Natural killer cell (primary cell): Measurements from ENCODE around the gene TTBK1. TPM values are rescaled to one million over a fixed set of nuclear protein-coding genes. Genes with fewer than 3 reads are reported as not detected.

Experiments
- ATAC-seq, 3 donors: fragments of 150-1000 bp in 2 of 3; fragments of 200-7000 bp in 1 of 3; cut with Tn5 transposase; 1 replicate in 1 of 3; 2 replicates in 2 of 3; pipeline ENCODE4 v1.10.0; 2021; ENCODE audit warnings: mild to moderate bottlenecking in 2 of 3, moderate library complexity in 2 of 3
- DNase-seq, 2 donors: peaks; one replicate each; pipeline versions ENCODE4 v3.0.0 to v3.0.0-alpha.2; 2013 to 2021; ENCODE audit warnings: mixed read lengths in 1 of 2
- H3K27ac ChIP-seq: one replicate; pipeline ENCODE4 v1.5.1; 2013; ENCODE audit warnings: mild to moderate bottlenecking, low read length
- H3K27me3 ChIP-seq: one replicate; pipeline ENCODE4 v1.6.1; 2013; ENCODE audit warnings: low read length; ENCODE audit not compliant: control insufficient read depth, insufficient read depth
- H3K36me3 ChIP-seq: one replicate; pipeline ENCODE4 v1.6.1; 2013; ENCODE audit warnings: low read length; ENCODE audit not compliant: control insufficient read depth, insufficient read depth
- H3K4me1 ChIP-seq: one replicate; pipeline ENCODE4 v1.6.1; 2013; ENCODE audit warnings: low read length; ENCODE audit not compliant: control insufficient read depth, insufficient read depth
- H3K4me3 ChIP-seq: one replicate; pipeline ENCODE4 v1.5.1; 2013; ENCODE audit warnings: low read length
- H3K9me3 ChIP-seq: one replicate; pipeline ENCODE4 v1.6.1; 2013; ENCODE audit warnings: low read length; ENCODE audit not compliant: control insufficient read depth, insufficient read depth
- H3K27ac Mint-ChIP-seq, 2 donors: one replicate each; pipeline ENCODE4 v1.8.0; 2022; ENCODE audit warnings: mild to moderate bottlenecking in 2 of 2, mixed read lengths in 2 of 2, moderate library complexity in 1 of 2
- H3K27me3 Mint-ChIP-seq, 2 donors: one replicate each; pipeline ENCODE4 v1.8.0; 2022; ENCODE audit warnings: low read depth in 2 of 2, mixed read lengths in 2 of 2
- H3K36me3 Mint-ChIP-seq: one replicate; pipeline ENCODE4 v1.8.0; 2022; ENCODE audit warnings: mixed read lengths
- H3K4me1 Mint-ChIP-seq, 2 donors: one replicate each; pipeline ENCODE4 v1.8.0; 2022; ENCODE audit warnings: mixed read lengths in 2 of 2
- H3K4me3 Mint-ChIP-seq: one replicate; pipeline ENCODE4 v1.8.0; 2022; ENCODE audit warnings: mild to moderate bottlenecking, moderate library complexity, mixed read lengths
- H3K9me3 Mint-ChIP-seq, 2 donors: one replicate each; pipeline ENCODE4 v1.8.0; 2022; ENCODE audit warnings: mixed read lengths in 2 of 2
- CTCF ChIP-seq: fragments of 200-600 bp; IDR thresholded peaks from one replicate; pipeline ENCODE4 v1.8.0; 2022; ENCODE audit warnings: antibody characterized with exemption
- WGBS: methylation state at CpG from one replicate; pipeline ENCODE4 v1.1.7; 2013; ENCODE audit warnings: missing lambda C conversion rate; ENCODE audit not compliant: insufficient coverage; 5-methylcytosine and 5-hydroxymethylcytosine counted together
- intact Hi-C: fragments of 100-400 bp; cut with micrococcal nuclease; formaldehyde crosslinking; loops from one replicate; pipeline ENCODE4 v1.14.2; 2022
- total RNA-seq, 4 donors: library from RNA; stranded (reverse); fragments of 120-200 nt in 1 of 4; gene quantifications; one replicate each; pipeline versions ENCODE4 v1.2.3 to v1.2.4, GENCODE V29; 2013 to 2022

Gene TTBK1
- total RNA-seq, 3 donors from 2014 or later (not counting 1 experiment from before 2014, with no cell fraction given): 0.07 TPM; not detected in 2

GRCh38 chr6:43274127-43274915 lies 31.0 kb downstream of the TTBK1 start:
- Mint-ChIP-seq H3K27me3 (peaks cover 23 to 32% of the 10 kb centered on the region in 2 donors), H3K4me3 (peak overlapping the region; percentile 75), H3K4me1 (peaks cover 10 to 36% of the 10 kb centered on the region in 2 donors), H3K9me3 (no peaks in the 10 kb centered on the region), H3K36me3 (no peaks in the 10 kb centered on the region), H3K27ac (no peak overlapping the region)
- no peak overlapping the region for H3K27ac ChIP-seq
- H3K4me3 ChIP-seq: no peak overlapping the region
- no peak for TF ChIP-seq CTCF
- peaks cover 23% of the 10 kb centered on the region for H3K27me3 ChIP-seq
- WGBS: 76% methylated on average over 7 of the region's 10 CpGs
- H3K4me1 ChIP-seq: peaks cover 32% of the 10 kb centered on the region
- intact Hi-C loops: no loop called here
- no peak for ATAC-seq
- no peak for DNase-seq
- H3K9me3 ChIP-seq: no peaks in the 10 kb centered on the region
- H3K36me3 ChIP-seq: no peaks in the 10 kb centered on the region

- peaks cover 23 to 29% of the 10 kb centered on the region in 2 donors for H3K27me3 Mint-ChIP-seq
- H3K4me3 Mint-ChIP-seq: peak overlapping the region; percentile 75
- H3K9me3 ChIP-seq: no peaks in the 10 kb centered on the region
- peak overlapping the region; percentile 24 for H3K4me3 ChIP-seq
- ATAC-seq: peak in 2 of 3 donors; percentile 45 to 52
- H3K4me1 ChIP-seq: peaks cover 25% of the 10 kb centered on the region
- intact Hi-C loops: no loop called here
- WGBS: 6% methylated on average over 65 of the region's 65 CpGs
- no peaks in the 10 kb centered on the region for H3K36me3 Mint-ChIP-seq
- DNase-seq: peak in 1 of 2 donors; percentile 50
- H3K27me3 ChIP-seq: peaks cover 20% of the 10 kb centered on the region
- no peaks in the 10 kb centered on the region for H3K9me3 Mint-ChIP-seq
- H3K4me1 Mint-ChIP-seq: peaks cover 10 to 32% of the 10 kb centered on the region in 2 donors
- no peak overlapping the region for H3K27ac ChIP-seq
- H3K36me3 ChIP-seq: no peaks in the 10 kb centered on the region
- H3K27ac Mint-ChIP-seq: no peak overlapping the region
- no peak for TF ChIP-seq CTCF
Measured at GRCh38 chr6:43274916-43275597, 31.8 kb downstream of the TTBK1 start.

- Mint-ChIP-seq H3K27me3 (peaks cover 23 to 34% of the 10 kb centered on the region in 2 donors), H3K36me3 (no peaks in the 10 kb centered on the region), H3K4me3 (peak overlapping the region; percentile 83), H3K27ac (peak overlapping the region in 1 of 2 donors; percentile 24), H3K9me3 (no peaks in the 10 kb centered on the region), H3K4me1 (peaks cover 10 to 32% of the 10 kb centered on the region in 2 donors)
- Histone ChIP-seq H3K36me3 (no peaks in the 10 kb centered on the region), H3K9me3 (no peaks in the 10 kb centered on the region), H3K4me3 (peak overlapping the region; percentile 24), H3K4me1 (peaks cover 23% of the 10 kb centered on the region), H3K27ac (no peak overlapping the region), H3K27me3 (peaks cover 20% of the 10 kb centered on the region)
- intact Hi-C loops: no loop called here
- 5% methylated on average over 64 of the region's 64 CpGs for WGBS
- no peak for TF ChIP-seq CTCF
- ATAC-seq (peak; percentile 45 to 64 (median 62)), DNase-seq (peak; percentile 21 to 78)
Measured at GRCh38 chr6:43275801-43276576, 32.7 kb downstream of the TTBK1 start.
